ENCODE data around the gene PHTF2. TPM values are rescaled to one million over a fixed set of nuclear protein-coding genes. Genes with fewer than 3 reads are reported as not detected.

Gene PHTF2
- polyA plus RNA-seq, 3 donors: 10.1 to 34.3 (median 10.3) TPM

GRCh38 chr7:77917500-77918262, 119.1 kb downstream of the PHTF2 start:
- no peaks in the 10 kb centered on the region for H3K4me1 Mint-ChIP-seq
- H3K27me3 Mint-ChIP-seq (ENCODE audit: low read depth in 3 of 3): no peaks in the 10 kb centered on the region
- Histone ChIP-seq H3K27me3 (ENCODE audit: control insufficient read depth in 2 of 2, insufficient read depth in 2 of 2, low read length in 2 of 2) (no peaks in the 10 kb centered on the region), H3K36me3 (replicated peaks in 1 of 2; ENCODE audit: control insufficient read depth in 1 of 2, insufficient read depth in 2 of 2, low read length in 2 of 2) (peaks cover 11 to 23% of the 10 kb centered on the region in 2 donors), H3K9me3 (replicated peaks in 1 of 2; ENCODE audit: control insufficient read depth in 1 of 2, insufficient read depth in 1 of 2, low read length in 2 of 2) (no peaks in the 10 kb centered on the region), H3K4me1 (ENCODE audit: control insufficient read depth in 1 of 2, insufficient read depth in 2 of 2, low read length in 2 of 2) (no peaks in the 10 kb centered on the region), H4K20me1 (ENCODE audit: insufficient read depth, low read length) (no peaks in the 10 kb centered on the region), H3K27ac (ENCODE audit: low read depth in 1 of 2, low read length in 2 of 2) (no peak overlapping the region), H3K4me3 (replicated peaks in 1 of 3; ENCODE audit: low read depth in 2 of 3, low read length in 3 of 3) (no peak overlapping the region), H3K9ac (ENCODE audit: insufficient read depth, low read length, poor library complexity, severe bottlenecking) (no peak overlapping the region), H2AFZ (ENCODE audit: insufficient read depth, low read depth, low read length, poor library complexity, severe bottlenecking) (no peak overlapping the region), H3K79me2 (ENCODE audit: insufficient read depth, low read length) (no peaks in the 10 kb centered on the region), H3K4me2 (replicated peaks; ENCODE audit: extremely low read depth, low read length, poor library complexity, severe bottlenecking) (no peak overlapping the region)
- no peaks in the 10 kb centered on the region for H3K9me3 Mint-ChIP-seq
- no CpG with 5 or more reads among the region's 2 CpGs for WGBS (ENCODE audit: insufficient coverage)
- no peak overlapping the region for H3K4me3 Mint-ChIP-seq
- peak overlapping the region in 2 of 7 donors; percentile 3 to 8 for H3K27ac Mint-ChIP-seq
- peaks cover 25 to 27% of the 10 kb centered on the region in 2 donors for H3K36me3 Mint-ChIP-seq
- intact Hi-C loops (cut with micrococcal nuclease): no loop called here
- no peak for TF ChIP-seq CTCF (IDR thresholded peaks at IDR 0.05)
- no peak for DNase-seq

- H3K36me3 Mint-ChIP-seq: peaks cover 32 to 34% of the 10 kb centered on the region in 2 donors
- Histone ChIP-seq H2AFZ (ENCODE audit: insufficient read depth, low read depth, low read length, poor library complexity, severe bottlenecking) (no peak overlapping the region), H3K27me3 (ENCODE audit: control insufficient read depth in 2 of 2, insufficient read depth in 2 of 2, low read length in 2 of 2) (no peaks in the 10 kb centered on the region), H4K20me1 (ENCODE audit: insufficient read depth, low read length) (no peaks in the 10 kb centered on the region), H3K27ac (ENCODE audit: low read depth in 1 of 2, low read length in 2 of 2) (no peak overlapping the region), H3K4me2 (replicated peaks; ENCODE audit: extremely low read depth, low read length, poor library complexity, severe bottlenecking) (no peak overlapping the region), H3K4me1 (ENCODE audit: control insufficient read depth in 1 of 2, insufficient read depth in 2 of 2, low read length in 2 of 2) (no peaks in the 10 kb centered on the region), H3K79me2 (ENCODE audit: insufficient read depth, low read length) (no peaks in the 10 kb centered on the region), H3K9me3 (replicated peaks in 1 of 2; ENCODE audit: control insufficient read depth in 1 of 2, insufficient read depth in 1 of 2, low read length in 2 of 2) (no peaks in the 10 kb centered on the region), H3K36me3 (replicated peaks in 1 of 2; ENCODE audit: control insufficient read depth in 1 of 2, insufficient read depth in 2 of 2, low read length in 2 of 2) (peaks cover 17 to 33% of the 10 kb centered on the region in 2 donors), H3K4me3 (replicated peaks in 1 of 3; ENCODE audit: low read depth in 2 of 3, low read length in 3 of 3) (no peak overlapping the region), H3K9ac (ENCODE audit: insufficient read depth, low read length, poor library complexity, severe bottlenecking) (no peak overlapping the region)
- intact Hi-C loops (cut with micrococcal nuclease): no loop called here
- WGBS (ENCODE audit: insufficient coverage): no CpG with 5 or more reads among the region's 1 CpG
- TF ChIP-seq CTCF (IDR thresholded peaks at IDR 0.05): no peak
- no peak overlapping the region for H3K27ac Mint-ChIP-seq
- H3K4me3 Mint-ChIP-seq: no peak overlapping the region
- no peak for DNase-seq
- no peaks in the 10 kb centered on the region for H3K27me3 Mint-ChIP-seq (ENCODE audit: low read depth in 3 of 3)
- H3K4me1 Mint-ChIP-seq: no peaks in the 10 kb centered on the region
- no peaks in the 10 kb centered on the region for H3K9me3 Mint-ChIP-seq
Observed at GRCh38 chr7:77918676-77919075, 120.1 kb downstream of the PHTF2 start.

All from CD14-positive monocyte (primary cell).